Cardiac fibroblast (primary cell): ENCODE results near the gene USP46.

Experiments used
- DNase-seq, 2 donors: peaks; one replicate each; pipeline versions ENCODE4 v3.0.0 to v3.0.0-alpha.2; 2010; ENCODE audit warnings: low read depth in 2 of 2
- H3K4me3 ChIP-seq, 2 donors: replicated peaks in 1 of 2; 1 replicate in 1 of 2; 2 replicates in 1 of 2; pipeline ENCODE4 v1.5.1; 2011; ENCODE audit warnings: low read depth in 2 of 2, low read length in 2 of 2, mild to moderate bottlenecking in 2 of 2, moderate library complexity in 1 of 2
- CTCF ChIP-seq: IDR thresholded peaks from one replicate; pipeline ENCODE4 v1.5.1; 2011; ENCODE audit warnings: low read depth, mild to moderate bottlenecking, low read length, inconsistent platforms

The USP46 gene

GRCh38 chr4:52628543-52628942 is 30.6 kb downstream of the USP46 start:
- no peak for DNase-seq
- no peak overlapping the region for H3K4me3 ChIP-seq
- no peak for TF ChIP-seq CTCF

GRCh38 chr4:52627876-52628275 is 31.2 kb downstream of the USP46 start:
- no peak for DNase-seq
- TF ChIP-seq CTCF = no peak
- no peak overlapping the region for H3K4me3 ChIP-seq

GRCh38 chr4:52625216-52625615 is 33.9 kb downstream of the USP46 start:
- no peak for TF ChIP-seq CTCF
- no peak overlapping the region for H3K4me3 ChIP-seq
- DNase-seq = no peak

GRCh38 chr4:52622564-52622963 is 36.5 kb downstream of the USP46 start:
- no peak for DNase-seq
- H3K4me3 ChIP-seq = no peak overlapping the region
- no peak for TF ChIP-seq CTCF

- H3K4me3 ChIP-seq = no peak overlapping the region
- TF ChIP-seq CTCF = no peak
- no peak for DNase-seq
These were observed 37.5 kb downstream of the USP46 start for GRCh38 chr4:52621567-52621966.

GRCh38 chr4:52619591-52619931 is 39.5 kb downstream of the USP46 start:
- no peak for DNase-seq
- TF ChIP-seq CTCF = no peak

GRCh38 chr4:52618795-52619590 is 40.1 kb downstream of the USP46 start:
- no peak for TF ChIP-seq CTCF

More at GRCh38 chr4:52619591-52619931, 39.5 kb downstream of the USP46 start:
- H3K4me3 ChIP-seq = no peak overlapping the region

More at GRCh38 chr4:52618795-52619590, 40.1 kb downstream of the USP46 start:
- H3K4me3 ChIP-seq = no peak overlapping the region
- DNase-seq = no peak
